ENCODE results near the gene PARD3.
"Not testable (repeated sequence)": the region's sequence is repeated elsewhere in the genome, so short reads cannot be mapped to it uniquely, and the experiment has no call there.

PARD3 gene

GRCh38 chr10:34644815-34645214 lies 170.3 kb downstream of the PARD3 start:
- not testable (repeated sequence) for DNase-seq

GRCh38 chr10:34644224-34644623 lies 170.9 kb downstream of the PARD3 start:
- no peak for DNase-seq

DNA sequence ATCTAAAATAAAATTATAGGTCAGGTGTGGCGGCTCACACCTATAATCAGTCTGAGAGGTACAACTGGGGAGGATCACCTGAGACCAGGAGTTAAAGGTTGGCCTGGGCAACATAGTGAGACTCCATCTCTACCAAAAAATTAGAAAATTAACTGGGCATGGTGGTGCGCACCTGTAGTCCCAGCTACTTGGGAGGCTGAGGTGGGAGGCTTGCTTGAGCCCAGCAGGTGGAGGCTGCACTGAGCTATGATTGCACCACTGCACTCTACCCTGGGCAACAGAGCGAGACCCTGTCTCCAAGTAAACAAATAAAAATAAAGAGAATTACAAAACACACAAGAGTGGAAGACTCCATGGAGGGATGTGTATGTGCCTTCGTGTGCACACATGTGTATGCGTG lies 171.5 kb downstream of the PARD3 start:
- DNase-seq = no peak

DNA sequence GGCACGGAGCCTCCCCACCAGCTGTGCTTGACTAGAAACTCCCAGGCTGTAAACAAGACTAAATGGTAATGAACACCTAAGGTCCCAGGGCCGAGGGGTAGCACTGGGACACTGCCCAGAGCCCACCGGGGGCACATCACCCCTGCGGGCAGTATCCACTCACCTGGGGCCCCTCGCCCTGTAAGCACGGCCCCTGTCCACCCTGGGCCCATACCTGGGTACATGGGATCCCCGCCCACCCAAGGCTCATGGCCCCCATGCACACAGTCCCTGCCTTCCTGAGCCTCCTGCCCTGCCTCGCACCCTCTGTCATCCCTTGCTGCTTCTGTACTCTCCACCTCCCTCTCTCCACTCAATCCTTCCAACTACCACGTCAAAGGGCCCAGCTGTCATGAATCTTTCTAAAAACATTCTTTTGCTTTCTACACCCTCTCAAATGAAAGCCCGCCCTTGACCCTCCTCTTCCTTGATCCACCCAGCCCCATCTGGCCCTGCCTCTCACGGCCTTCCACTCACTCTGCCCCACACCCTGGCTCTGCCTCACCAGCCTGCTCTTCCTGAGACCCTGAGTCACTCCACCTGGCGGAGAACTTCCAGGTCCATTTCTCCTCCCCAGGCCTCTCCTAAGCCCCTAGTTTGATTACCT lies 173.1 kb downstream of the PARD3 start:
- DNase-seq = no peak

- no peak for DNase-seq
Observed at GRCh38 chr10:34641147-34641912, 173.8 kb downstream of the PARD3 start.

DNA sequence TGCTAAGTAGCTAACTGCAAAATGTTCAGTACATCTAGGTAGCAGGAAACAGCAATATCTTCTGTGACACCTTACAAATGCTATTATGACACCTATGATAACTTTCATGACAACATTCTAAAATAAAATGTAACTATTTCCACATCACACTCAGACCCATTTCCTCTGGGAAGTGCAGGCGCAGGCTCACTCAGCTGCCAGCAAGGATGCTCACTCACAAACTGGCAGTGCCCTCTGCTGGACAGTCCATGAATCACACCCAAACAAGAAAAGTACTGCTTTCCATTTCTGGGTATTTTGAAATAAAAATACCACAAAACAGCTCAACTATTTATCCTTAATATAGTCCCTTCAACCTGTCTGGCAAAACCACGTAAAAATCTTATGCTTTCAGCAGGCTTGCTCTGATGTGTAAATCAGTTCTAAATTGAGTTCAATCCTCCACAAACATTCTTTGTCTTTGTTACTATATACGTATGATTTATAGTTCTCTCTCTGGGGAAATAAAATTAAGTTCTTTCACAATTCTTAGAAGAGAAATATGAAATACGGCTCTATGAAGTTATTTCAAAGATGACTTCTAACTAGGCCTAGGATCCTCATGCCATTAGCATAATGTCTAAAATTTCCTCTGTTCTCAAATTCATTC lies 176.6 kb downstream of the PARD3 start:
- peak; percentile 57 to 77 for DNase-seq

- DNase-seq = peak in 1 of 2 donors; percentile 64
Observed at GRCh38 chr10:34637418-34637911, 177.6 kb downstream of the PARD3 start.

DNA sequence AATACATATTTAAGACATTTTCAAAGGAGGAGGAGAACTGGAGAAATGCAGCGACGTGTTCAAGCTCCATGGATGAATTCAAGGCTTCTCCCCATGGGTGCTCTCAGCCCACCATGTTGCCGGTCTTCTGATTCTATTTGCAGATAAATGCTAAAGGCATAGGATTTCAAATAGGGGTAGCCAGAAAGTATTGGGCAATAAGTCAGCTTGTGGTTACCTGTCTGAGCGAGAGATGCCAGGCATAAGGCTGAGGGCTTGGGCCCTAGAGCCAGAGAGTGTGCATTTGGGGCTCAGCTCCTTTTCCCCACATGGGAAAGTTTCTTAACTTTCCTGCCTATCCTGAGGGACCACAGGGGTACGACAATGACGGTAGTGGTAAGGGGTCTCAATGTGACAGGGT lies 180.0 kb downstream of the PARD3 start:
- no peak for DNase-seq

DNA sequence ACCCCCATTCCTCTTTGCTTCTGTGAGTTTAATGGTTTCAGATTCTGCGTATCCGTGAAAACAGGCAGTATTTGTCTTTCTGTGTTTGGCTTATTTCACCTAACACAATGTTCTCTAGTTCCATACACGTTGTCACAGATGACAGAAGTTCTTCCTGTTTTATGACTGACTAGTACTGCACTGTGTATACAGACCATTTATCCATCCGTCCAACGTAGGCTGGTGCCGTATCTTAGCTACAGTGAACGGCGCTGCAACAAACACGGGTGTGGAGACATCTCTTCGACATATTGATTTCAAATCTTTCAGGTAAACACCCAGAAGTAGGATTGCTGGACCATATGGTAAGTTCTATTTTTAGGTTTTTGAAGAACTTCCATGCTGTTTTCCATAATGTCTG lies 181.7 kb downstream of the PARD3 start:
- no peak for DNase-seq

DNA sequence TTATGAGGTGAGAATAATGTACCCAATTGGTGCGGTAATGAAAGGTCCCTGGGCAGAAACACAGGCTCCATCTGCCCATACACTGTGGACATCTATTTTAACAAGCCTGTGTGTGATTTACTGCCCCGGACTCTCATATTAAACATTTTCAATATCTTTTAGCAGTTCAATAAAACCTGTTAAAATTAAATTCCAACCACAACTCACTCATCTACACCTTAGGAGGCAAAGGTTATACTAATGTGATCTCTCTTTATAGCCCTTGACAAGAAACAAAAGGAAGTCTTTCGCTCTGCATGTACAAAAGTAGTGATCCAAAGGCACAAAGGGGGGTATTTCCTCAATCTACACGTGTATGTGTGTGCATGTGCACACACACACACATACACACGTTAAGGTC lies 186.0 kb downstream of the PARD3 start:
- no peak for DNase-seq

- DNase-seq = no peak
Observed at GRCh38 chr10:34628174-34628796, 186.8 kb downstream of the PARD3 start.

DNA sequence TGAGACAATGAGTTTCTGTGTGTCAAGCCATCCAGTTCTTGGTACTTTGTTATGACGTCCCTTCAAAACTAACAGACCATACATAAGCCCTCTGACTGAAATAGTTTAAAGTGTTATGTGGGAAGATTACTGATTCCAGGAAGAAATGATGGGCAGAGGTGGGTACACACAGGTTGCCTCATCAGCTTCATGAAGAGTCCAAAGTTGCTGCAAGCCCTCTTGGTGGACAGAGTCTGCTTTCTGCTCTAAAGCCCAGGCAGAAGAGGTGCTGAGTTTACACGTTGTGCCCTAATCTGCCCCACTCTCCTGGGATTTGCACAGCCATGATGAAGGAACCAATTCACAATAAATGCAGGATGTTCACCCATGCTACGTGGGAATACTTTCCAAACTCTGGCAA lies 187.4 kb downstream of the PARD3 start:
- no peak for DNase-seq

GRCh38 chr10:34627331-34627730 lies 187.8 kb downstream of the PARD3 start:
- DNase-seq = no peak

- no peak for DNase-seq
Observed at GRCh38 chr10:34626158-34626880, 188.8 kb downstream of the PARD3 start.

GRCh38 chr10:34624323-34625153 lies 190.6 kb downstream of the PARD3 start:
- DNase-seq = no peak

- no peak for DNase-seq
Observed at GRCh38 chr10:34622945-34623344, 192.2 kb downstream of the PARD3 start.

- DNase-seq = no peak
Observed at GRCh38 chr10:34618611-34619010, 196.5 kb downstream of the PARD3 start.

- DNase-seq = no peak
Observed at GRCh38 chr10:34615770-34616169, 199.3 kb downstream of the PARD3 start.

DNA sequence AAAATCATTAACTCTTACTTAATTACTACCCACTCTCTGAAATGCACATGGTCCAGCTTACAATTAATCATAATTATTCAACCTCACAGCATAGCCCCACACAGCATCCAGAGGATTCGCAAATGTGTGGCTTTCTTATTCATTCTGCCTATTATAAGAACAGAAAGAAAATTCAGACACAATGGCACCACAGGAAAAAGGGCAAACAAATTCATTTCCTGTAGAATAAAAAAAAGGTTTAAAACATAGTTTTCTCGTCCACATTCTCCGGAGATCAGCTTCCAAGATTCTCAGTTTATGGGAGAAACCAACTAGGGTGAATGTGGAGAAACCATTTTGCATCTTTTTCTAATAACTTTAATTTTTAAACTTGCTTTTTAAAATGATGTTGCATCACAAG lies 201.6 kb downstream of the PARD3 start:
- no peak for DNase-seq

DNA sequence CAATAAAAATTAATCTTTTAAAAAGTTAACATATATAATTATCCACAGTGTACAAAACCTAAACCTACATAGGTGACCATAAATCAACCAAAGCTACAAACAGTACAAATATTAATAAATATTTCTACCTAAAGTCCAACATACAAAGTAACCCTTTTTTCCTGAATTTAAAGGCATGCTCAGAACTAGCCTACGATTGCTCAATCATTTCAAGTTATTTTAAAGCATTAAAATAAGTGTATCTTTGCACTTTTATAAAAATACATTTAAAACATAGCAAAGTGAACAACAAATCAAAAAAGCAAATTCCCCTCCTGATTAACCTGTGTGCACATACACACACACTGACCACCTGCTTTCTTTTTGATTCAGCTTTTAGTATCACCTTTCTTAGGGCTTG lies 202.2 kb downstream of the PARD3 start:
- DNase-seq = no peak

DNA sequence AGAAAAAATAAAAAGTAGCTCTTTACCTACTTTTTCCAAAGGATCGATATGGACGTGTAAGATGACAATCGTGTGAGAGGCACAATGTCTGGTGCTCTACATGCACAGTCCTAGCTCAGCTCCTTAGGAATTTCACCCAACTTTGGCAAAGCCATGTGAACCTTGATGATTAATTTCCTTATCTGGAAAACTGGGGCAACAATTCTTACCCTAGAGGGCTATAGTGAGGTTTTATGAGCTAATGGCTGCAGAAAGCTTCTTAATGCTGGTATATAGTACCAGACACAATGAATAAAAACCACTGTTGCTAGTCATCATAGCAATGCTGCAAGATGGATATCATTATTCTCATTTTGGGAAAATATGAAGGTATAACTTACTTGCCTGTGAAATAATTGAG lies 202.7 kb downstream of the PARD3 start:
- no peak for DNase-seq
